IMR-90 (cell line): ENCODE measurements around the gene MTCL1.

ENCODE experiments used
- CEBPB ChIP-seq: IDR thresholded peaks from 2 replicates; pipeline ENCODE4 v1.6.1; 2012; ENCODE audit warnings: low read depth, low read length, improper control_type of control experiment
- FOS ChIP-seq: fragments of 150-350 bp; IDR thresholded peaks from 2 replicates; pipeline ENCODE4 v1.6.1; 2016; ENCODE audit warnings: low read depth, low read length
- MAFK ChIP-seq: IDR thresholded peaks from 2 replicates; pipeline ENCODE4 v1.6.1; 2012; ENCODE audit warnings: low read depth, low read length, improper control_type of control experiment
- MXI1 ChIP-seq: IDR thresholded peaks from 2 replicates; pipeline ENCODE4 v1.6.1; 2012; ENCODE audit warnings: low read depth, mild to moderate bottlenecking, low read length, moderate library complexity, borderline replicate concordance
- POLR2A ChIP-seq: IDR thresholded peaks from 2 replicates; pipeline ENCODE4 v1.6.1; 2012; ENCODE audit warnings: mild to moderate bottlenecking, low read depth, low read length
- RCOR1 ChIP-seq: IDR thresholded peaks from 2 replicates; pipeline ENCODE4 v1.6.1; 2012; ENCODE audit warnings: mild to moderate bottlenecking, low read length, improper control_type of control experiment; ENCODE audit not compliant: insufficient replicate concordance
- RFX5 ChIP-seq: IDR thresholded peaks from 2 replicates; pipeline ENCODE4 v1.8.0; 2012; ENCODE audit warnings: low read depth, mild to moderate bottlenecking, low read length, moderate library complexity
- TF ChIP-seq, protein P1 (sequence below): conservative IDR thresholded peaks from 2 replicates; pipeline ENCODE4 v1.5.1; 2012; ENCODE audit warnings: mild to moderate bottlenecking, low read depth, low read length, improper control_type of control experiment

DNA sequence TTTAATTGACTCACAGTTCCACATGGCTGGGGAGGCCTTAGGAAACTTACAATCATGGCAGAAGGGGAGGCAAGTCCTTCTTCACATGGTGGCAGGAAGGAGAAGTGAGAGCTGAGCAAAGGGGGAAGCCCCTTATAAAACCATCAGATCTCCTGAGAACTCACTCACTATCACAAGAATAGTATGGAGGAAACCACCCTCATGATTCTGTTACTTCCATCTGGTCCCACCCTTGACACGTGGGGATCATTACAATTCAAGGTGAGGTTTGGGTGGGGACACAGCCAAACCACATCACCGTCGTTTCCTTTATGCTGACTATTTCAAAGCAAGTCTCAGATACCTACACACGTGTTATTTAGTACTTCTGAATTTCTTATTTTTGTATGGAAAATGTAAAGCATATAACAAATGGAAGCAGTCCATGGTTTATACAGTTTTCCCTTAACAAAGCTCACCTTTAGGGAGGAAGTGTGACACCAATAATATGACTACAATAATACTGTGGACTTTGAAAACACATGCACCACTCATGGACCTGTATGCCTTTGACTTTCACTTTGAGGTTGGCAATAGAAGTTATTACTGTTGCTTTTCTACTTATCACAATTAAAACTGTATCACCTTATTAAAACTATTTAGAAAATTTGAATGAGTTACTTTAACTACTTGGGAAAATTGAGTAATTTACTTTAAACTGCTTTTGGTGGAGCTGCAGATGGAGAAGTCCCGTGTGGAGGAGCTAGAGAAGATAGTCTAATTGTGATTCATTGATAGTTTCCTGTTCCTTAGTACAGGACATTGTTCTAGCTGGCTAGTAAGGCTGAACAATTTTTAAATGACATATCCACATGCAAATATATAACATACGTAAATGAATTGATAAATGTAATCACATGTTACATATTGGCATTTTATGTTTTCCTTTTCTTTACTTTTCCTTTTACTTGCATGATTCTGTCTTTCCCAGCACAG lies 37.3 kb downstream of the MTCL1 start:
- TF ChIP-seq MXI1 (no peak), MAFK (no peak), POLR2A (no peak), FOS (no peak), RCOR1 (no peak), RFX5 (no peak), CEBPB (no peak)
- TF ChIP-seq, protein P1, sequence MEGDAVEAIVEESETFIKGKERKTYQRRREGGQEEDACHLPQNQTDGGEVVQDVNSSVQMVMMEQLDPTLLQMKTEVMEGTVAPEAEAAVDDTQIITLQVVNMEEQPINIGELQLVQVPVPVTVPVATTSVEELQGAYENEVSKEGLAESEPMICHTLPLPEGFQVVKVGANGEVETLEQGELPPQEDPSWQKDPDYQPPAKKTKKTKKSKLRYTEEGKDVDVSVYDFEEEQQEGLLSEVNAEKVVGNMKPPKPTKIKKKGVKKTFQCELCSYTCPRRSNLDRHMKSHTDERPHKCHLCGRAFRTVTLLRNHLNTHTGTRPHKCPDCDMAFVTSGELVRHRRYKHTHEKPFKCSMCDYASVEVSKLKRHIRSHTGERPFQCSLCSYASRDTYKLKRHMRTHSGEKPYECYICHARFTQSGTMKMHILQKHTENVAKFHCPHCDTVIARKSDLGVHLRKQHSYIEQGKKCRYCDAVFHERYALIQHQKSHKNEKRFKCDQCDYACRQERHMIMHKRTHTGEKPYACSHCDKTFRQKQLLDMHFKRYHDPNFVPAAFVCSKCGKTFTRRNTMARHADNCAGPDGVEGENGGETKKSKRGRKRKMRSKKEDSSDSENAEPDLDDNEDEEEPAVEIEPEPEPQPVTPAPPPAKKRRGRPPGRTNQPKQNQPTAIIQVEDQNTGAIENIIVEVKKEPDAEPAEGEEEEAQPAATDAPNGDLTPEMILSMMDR, result no peak
